Vagina (tissue), 2 donors: ENCODE measurements around the gene KCNQ4. TPM values are rescaled to one million over a fixed set of nuclear protein-coding genes. Genes with fewer than 3 reads are reported as not detected.

Experiments
- DNase-seq, 2 donors: peaks; one replicate each; pipeline ENCODE4 v3.0.0-alpha.2; 2017; ENCODE audit errors: extremely low spot score in 2 of 2
- H3K27ac ChIP-seq: fragments of 200-600 bp; sonication (generic); one replicate; pipeline ENCODE4 v1.5.1; 2019
- H3K27me3 ChIP-seq: fragments of 200-600 bp; sonication (generic); one replicate; pipeline ENCODE4 v1.5.1; 2019
- H3K36me3 ChIP-seq, 2 donors: fragments of 200-600 bp; sonication (generic); one replicate each; pipeline ENCODE4 v1.5.1; 2017 to 2019
- H3K4me1 ChIP-seq: fragments of 200-600 bp; sonication (generic); one replicate; pipeline ENCODE4 v1.5.1; 2019
- H3K4me3 ChIP-seq, 2 donors: fragments of 200-600 bp; sonication (generic); 1 replicate in 1 of 2; 2 replicates in 1 of 2; pipeline ENCODE4 v1.5.1; 2016 to 2019
- H3K9me3 ChIP-seq: fragments of 200-600 bp; sonication (generic); one replicate; pipeline ENCODE4 v1.5.1; 2019
- CTCF ChIP-seq, 3 experiments: fragments of 450-650 bp in 2 of 3; fragments of 200-600 bp in 1 of 3; sonication (generic) in 1 of 3; IDR thresholded peaks; one replicate each; pipeline ENCODE4 v1.5.1; 2017 to 2019; ENCODE audit warnings: antibody characterized with exemption in 3 of 3, mild to moderate bottlenecking in 2 of 3, moderate library complexity in 2 of 3
- POLR2A ChIP-seq, 2 donors: fragments of 450-650 bp; IDR thresholded peaks; one replicate each; pipeline ENCODE4 v1.6.1; 2017; ENCODE audit warnings: antibody characterized with exemption in 2 of 2, mild to moderate bottlenecking in 2 of 2, moderate library complexity in 2 of 2
- POLR2AphosphoS5 ChIP-seq, 2 donors: sonication (generic); formaldehyde crosslinking; IDR thresholded peaks; one replicate each; pipeline ENCODE4 v1.9.0; 2017; ENCODE audit warnings: antibody characterized with exemption in 2 of 2, mild to moderate bottlenecking in 2 of 2, low read depth in 1 of 2; ENCODE audit not compliant: insufficient read depth in 1 of 2
- intact Hi-C: fragments of 100-400 bp; cut with DNase I; formaldehyde crosslinking; loops from one replicate; pipeline ENCODE4 v1.15.1; 2023
- total RNA-seq: library from RNA; depleted of rRNA; stranded (reverse); fragments of >200 nt; gene quantifications from one replicate; pipeline ENCODE4 v1.2.3, GENCODE V29; 2016

KCNQ4 gene
- total RNA-seq, 1 donor from 2014 or later = 2.0 TPM

- TF ChIP-seq POLR2A (IDR thresholded peaks at IDR 0.05) = no peak
- no peak for TF ChIP-seq POLR2AphosphoS5 (IDR thresholded peaks at IDR 0.05; ENCODE audit: insufficient read depth in 1 of 2, low read depth in 1 of 2)
- no peak for TF ChIP-seq CTCF (IDR thresholded peaks at IDR 0.05)
- intact Hi-C loops = no loop called here
- peaks cover 0 to 7% of the 10 kb centered on the region in 2 donors for H3K36me3 ChIP-seq
- peaks cover 8% of the 10 kb centered on the region for H3K4me1 ChIP-seq
- no peak overlapping the region for H3K4me3 ChIP-seq
- H3K9me3 ChIP-seq = no peaks in the 10 kb centered on the region
- DNase-seq = no peak
- H3K27me3 ChIP-seq = no peaks in the 10 kb centered on the region
- H3K27ac ChIP-seq = no peak overlapping the region
These were observed 6.2 kb upstream of the KCNQ4 start for GRCh38 chr1:40777224-40777970.

GRCh38 chr1:40780678-40781607 is 2.6 kb upstream of the KCNQ4 start:
- Histone ChIP-seq H3K36me3 (peaks cover 0 to 5% of the 10 kb centered on the region in 2 donors), H3K27me3 (no peaks in the 10 kb centered on the region), H3K4me1 (peaks cover 29% of the 10 kb centered on the region), H3K27ac (no peak overlapping the region), H3K9me3 (no peaks in the 10 kb centered on the region), H3K4me3 (no peak overlapping the region)
- no peak for DNase-seq
- no peak for TF ChIP-seq POLR2AphosphoS5 (IDR thresholded peaks at IDR 0.05; ENCODE audit: insufficient read depth in 1 of 2, low read depth in 1 of 2)
- TF ChIP-seq POLR2A (IDR thresholded peaks at IDR 0.05) = no peak
- no peak for TF ChIP-seq CTCF (IDR thresholded peaks at IDR 0.05)
- intact Hi-C loops = no loop called here

GRCh38 chr1:40781608-40781971 is 2.0 kb upstream of the KCNQ4 start:
- no peak for DNase-seq

GRCh38 chr1:40782371-40782956 is 1.1 kb upstream of the KCNQ4 start:
- no peak for DNase-seq
- peak overlapping the region; percentile 46 to 68 for H3K4me3 ChIP-seq
- peak overlapping the region; percentile 72 for H3K27ac ChIP-seq
- intact Hi-C loops = no loop called here
- H3K36me3 ChIP-seq = no peaks in the 10 kb centered on the region
- H3K27me3 ChIP-seq = no peaks in the 10 kb centered on the region
- peaks cover 29% of the 10 kb centered on the region for H3K4me1 ChIP-seq
- no peak for TF ChIP-seq POLR2A (IDR thresholded peaks at IDR 0.05)
- H3K9me3 ChIP-seq = no peaks in the 10 kb centered on the region

More at GRCh38 chr1:40781608-40781971, 2.0 kb upstream of the KCNQ4 start:
- no peaks in the 10 kb centered on the region for H3K27me3 ChIP-seq
- intact Hi-C loops = no loop called here
- TF ChIP-seq POLR2AphosphoS5 (IDR thresholded peaks at IDR 0.05; ENCODE audit: insufficient read depth in 1 of 2, low read depth in 1 of 2) = no peak
- no peak for TF ChIP-seq CTCF (IDR thresholded peaks at IDR 0.05)
- TF ChIP-seq POLR2A (IDR thresholded peaks at IDR 0.05) = no peak
- no peak overlapping the region for H3K27ac ChIP-seq
- H3K4me1 ChIP-seq = peaks cover 29% of the 10 kb centered on the region
- no peak overlapping the region for H3K4me3 ChIP-seq
- no peaks in the 10 kb centered on the region for H3K9me3 ChIP-seq
- H3K36me3 ChIP-seq = no peaks in the 10 kb centered on the region

GRCh38 chr1:40784141-40784770 is 669 bp downstream of the KCNQ4 start:
- Histone ChIP-seq H3K9me3 (no peaks in the 10 kb centered on the region), H3K4me3 (peak overlapping the region; percentile 37 to 68), H3K27ac (peak overlapping the region; percentile 64), H3K27me3 (no peaks in the 10 kb centered on the region), H3K36me3 (no peaks in the 10 kb centered on the region), H3K4me1 (peaks cover 29% of the 10 kb centered on the region)
- intact Hi-C loops = no loop called here
- no peak for DNase-seq
- TF ChIP-seq POLR2AphosphoS5 (IDR thresholded peaks at IDR 0.05; ENCODE audit: insufficient read depth in 1 of 2, low read depth in 1 of 2) (no peak), CTCF (IDR thresholded peaks at IDR 0.05) (no peak), POLR2A (IDR thresholded peaks at IDR 0.05) (no peak)
